Mucosa of descending colon (tissue), 3 donors: Measurements from ENCODE around the gene RASGEF1B. TPM values are rescaled to one million over a fixed set of nuclear protein-coding genes. Genes with fewer than 3 reads are reported as not detected.

Source experiments
- ATAC-seq: fragments of 200-7000 bp; cut with Tn5 transposase; one replicate; pipeline ENCODE4 v1.9.1; 2020; ENCODE audit warnings: mild to moderate bottlenecking, moderate library complexity
- DNase-seq, 3 donors: peaks; one replicate each; pipeline ENCODE4 v3.0.0-alpha.2; 2020
- H3K36me3 ChIP-seq: fragments of 200-600 bp; one replicate; pipeline ENCODE4 v1.8.0; 2021; ENCODE audit warnings: low read depth, mild to moderate bottlenecking
- H3K4me1 ChIP-seq: fragments of 200-600 bp; one replicate; pipeline ENCODE4 v1.8.0; 2021; ENCODE audit warnings: low read depth, mild to moderate bottlenecking
- H3K4me3 ChIP-seq: fragments of 200-600 bp; one replicate; pipeline ENCODE4 v1.8.0; 2021; ENCODE audit warnings: mild to moderate bottlenecking
- H3K9me3 ChIP-seq: fragments of 200-600 bp; one replicate; pipeline ENCODE4 v1.8.0; 2021; ENCODE audit warnings: mild to moderate bottlenecking
- CTCF ChIP-seq: fragments of 200-600 bp; IDR thresholded peaks from one replicate; pipeline ENCODE4 v1.8.0; 2022; ENCODE audit warnings: antibody characterized with exemption, mild to moderate bottlenecking
- intact Hi-C, 2 donors: fragments of 100-400 bp; cut with DNase I in 1 of 2; cut with micrococcal nuclease in 1 of 2; formaldehyde crosslinking; loops; one replicate each; pipeline versions ENCODE4 v1.11.0 to v1.11.1; 2022; cut with DNase I, micrococcal nuclease
- total RNA-seq, 3 donors: library from RNA; stranded (reverse); fragmentation: NEBNext Ultra II Directional in 2 of 3; extraction: Animal tissue kit (Norgen Biotek cat#: 25700) in 2 of 3; gene quantifications; one replicate each; pipeline versions ENCODE4 v1.2.1 to v1.2.4, GENCODE V29; 2021 to 2023
- donor health status: DM: no; HTN: no; CAD: no; lungs with moderate emphysema.
- donor health status: DM: no; HTN: no; CAD: no.
- donor health status: DM: no; HTN: yes; CAD: no.

Gene RASGEF1B
- total RNA-seq, 3 donors from 2014 or later: 13.6 to 20.5 (median 15.4) TPM

- no peaks in the 10 kb centered on the region for H3K36me3 ChIP-seq
- no peak for DNase-seq
- H3K4me1 ChIP-seq: peaks cover 20% of the 10 kb centered on the region
- no peak for TF ChIP-seq CTCF
- intact Hi-C loops: no loop called here
- no peak for ATAC-seq
- no peaks in the 10 kb centered on the region for H3K9me3 ChIP-seq
- no peak overlapping the region for H3K4me3 ChIP-seq
Measured at GRCh38 chr4:81426770-81427289, 44.9 kb downstream of the RASGEF1B start.

- Histone ChIP-seq H3K9me3 (no peaks in the 10 kb centered on the region), H3K4me3 (no peak overlapping the region), H3K4me1 (peaks cover 21% of the 10 kb centered on the region), H3K36me3 (no peaks in the 10 kb centered on the region)
- TF ChIP-seq CTCF: no peak
- ATAC-seq (no peak), DNase-seq (no peak)
- intact Hi-C loops: no loop called here
Measured at GRCh38 chr4:81424816-81425755, 46.6 kb downstream of the RASGEF1B start.

GRCh38 chr4:81424336-81424735 is 47.4 kb downstream of the RASGEF1B start:
- intact Hi-C loops: no loop called here
- no peak for TF ChIP-seq CTCF
- no peak for ATAC-seq
- H3K4me3 ChIP-seq: no peak overlapping the region
- peaks cover 21% of the 10 kb centered on the region for H3K4me1 ChIP-seq
- no peaks in the 10 kb centered on the region for H3K9me3 ChIP-seq
- H3K36me3 ChIP-seq: no peaks in the 10 kb centered on the region
- DNase-seq: no peak

- no peak for TF ChIP-seq CTCF
- H3K9me3 ChIP-seq: no peaks in the 10 kb centered on the region
- intact Hi-C loops: no loop called here
- no peak overlapping the region for H3K4me3 ChIP-seq
- DNase-seq: no peak
- H3K4me1 ChIP-seq: peaks cover 21% of the 10 kb centered on the region
- H3K36me3 ChIP-seq: no peaks in the 10 kb centered on the region
- no peak for ATAC-seq
Measured at GRCh38 chr4:81422595-81422994, 49.1 kb downstream of the RASGEF1B start.

- Histone ChIP-seq H3K4me3 (no peak overlapping the region), H3K36me3 (no peaks in the 10 kb centered on the region), H3K4me1 (peaks cover 21% of the 10 kb centered on the region), H3K9me3 (no peaks in the 10 kb centered on the region)
- DNase-seq (peak in 1 of 3 donors; percentile 80), ATAC-seq (peak; percentile 96)
- no peak for TF ChIP-seq CTCF
- intact Hi-C loops: no loop called here
Measured at GRCh38 chr4:81421346-81422218, 50.1 kb downstream of the RASGEF1B start.
